K562 (cell line): ENCODE measurements around the gene SLC4A3.

Experiments used
- BHLHE40 ChIP-seq: IDR thresholded peaks from 2 replicates; pipeline ENCODE4 v1.6.1; 2011; ENCODE audit warnings: low read length, improper control_type of control experiment
- CREM ChIP-seq: IDR thresholded peaks from 2 replicates; pipeline ENCODE4 v1.6.1; 2014; ENCODE audit warnings: antibody characterized with exemption, low read depth
- FOXM1 ChIP-seq, 2 experiments: fragments of 450-650 bp in 1 of 2; sonication (generic) in 1 of 2; formaldehyde crosslinking in 1 of 2; IDR thresholded peaks; 2 replicates each; pipeline versions ENCODE4 v1.6.1 to v1.9.0; 2017 to 2022; ENCODE audit warnings: low read depth in 2 of 2, mild to moderate bottlenecking in 2 of 2, missing genetic modification reagents in 1 of 2, moderate library complexity in 1 of 2
- HNRNPH1 ChIP-seq: fragments of 200-400 bp; formaldehyde crosslinking; optimal IDR thresholded peaks from 2 replicates; pipeline ENCODE3; 2017; ENCODE audit warnings: low read depth, mild to moderate bottlenecking, low read length, moderate library complexity
- MTA2 ChIP-seq: fragments of 450-650 bp; IDR thresholded peaks from 2 replicates; pipeline ENCODE4 v1.6.1; 2016; ENCODE audit warnings: low read depth
- NKRF ChIP-seq: fragments of 450-650 bp; IDR thresholded peaks from 2 replicates; pipeline ENCODE4 v1.6.1; 2016; ENCODE audit warnings: borderline replicate concordance
- PBX2 ChIP-seq, 2 experiments: IDR thresholded peaks in 1 of 2; conservative IDR thresholded peaks in 1 of 2; 2 replicates each; pipeline ENCODE4 v1.6.1; 2016; ENCODE audit warnings: low read depth in 2 of 2, mild to moderate bottlenecking in 1 of 2, missing compliant biosample characterization in 1 of 2, missing genetic modification characterization in 1 of 2, moderate library complexity in 1 of 2
- POLR2A ChIP-seq: fragments of 450-650 bp; conservative IDR thresholded peaks from 2 replicates; pipeline ENCODE4 v1.6.1; 2016

GRCh38 chr2:219632760-219633105 is 5.3 kb downstream of the SLC4A3 start:
- TF ChIP-seq BHLHE40 = no peak
- no peak for TF ChIP-seq PBX2 (CRISPR knock-in tag; IDR thresholded peaks at IDR 0.05; ENCODE audit: low read depth)
- no peak for TF ChIP-seq PBX2 (tag; conservative IDR thresholded peaks at IDR 0.05; ENCODE audit: low read depth)
- no peak for TF ChIP-seq CREM
- TF ChIP-seq FOXM1 (IDR thresholded peaks at IDR 0.05; ENCODE audit: low read depth) = no peak
- no peak for TF ChIP-seq FOXM1 (CRISPR knock-in tag; IDR thresholded peaks at IDR 0.05; ENCODE audit: low read depth)
- TF ChIP-seq NKRF = no peak
- TF ChIP-seq POLR2A = no peak
- no peak for TF ChIP-seq MTA2
- no peak for TF ChIP-seq HNRNPH1
